Mesenchymal stem cell (in vitro differentiated cells and primary cell): ENCODE measurements around the gene DNAH10.
A peak's percentile ranks its signal among the peaks of the same experiment; 100 is the strongest.

Experiments
- DNase-seq: peaks from one replicate; pipeline ENCODE4 v3.0.0-alpha.2; 2013
- H2AFZ ChIP-seq: one replicate; pipeline ENCODE4 v1.6.1; 2013; ENCODE audit warnings: low read depth, mild to moderate bottlenecking, control low read depth, inconsistent platforms, low read length, moderate library complexity
- H2AK5ac ChIP-seq: 2 replicates; pipeline ENCODE4 v1.6.1; 2013; ENCODE audit warnings: low read length, moderate library complexity, mild to moderate bottlenecking, inconsistent platforms; ENCODE audit not compliant: severe bottlenecking
- H2BK120ac ChIP-seq: one replicate; pipeline ENCODE4 v1.6.1; 2013; ENCODE audit warnings: low read depth, mild to moderate bottlenecking, inconsistent platforms, low read length, moderate library complexity
- H2BK12ac ChIP-seq, 2 experiments: one replicate each; pipeline ENCODE4 v1.6.1; 2013; ENCODE audit warnings: inconsistent platforms in 2 of 2, low read length in 2 of 2, mild to moderate bottlenecking in 2 of 2, moderate library complexity in 2 of 2, control low read depth in 1 of 2
- H2BK15ac ChIP-seq: one replicate; pipeline ENCODE4 v1.6.1; 2013; ENCODE audit warnings: mild to moderate bottlenecking, low read depth, inconsistent platforms; ENCODE audit not compliant: poor library complexity, severe bottlenecking
- H2BK5ac ChIP-seq: 2 replicates; pipeline ENCODE4 v1.6.1; 2013; ENCODE audit warnings: low read depth, mild to moderate bottlenecking, low read length, control low read depth, inconsistent platforms; ENCODE audit not compliant: poor library complexity, severe bottlenecking
- H3K14ac ChIP-seq, 2 experiments: one replicate each; pipeline ENCODE4 v1.6.1; 2013; ENCODE audit warnings: inconsistent platforms in 2 of 2, low read length in 2 of 2, control low read depth in 1 of 2, mild to moderate bottlenecking in 1 of 2, moderate library complexity in 1 of 2
- H3K18ac ChIP-seq, 2 experiments: one replicate each; pipeline ENCODE4 v1.6.1; 2013; ENCODE audit warnings: inconsistent platforms in 2 of 2, low read length in 2 of 2, control low read depth in 1 of 2, low read depth in 1 of 2, mild to moderate bottlenecking in 1 of 2
- H3K23ac ChIP-seq, 2 experiments: one replicate each; pipeline ENCODE4 v1.6.1; 2013; ENCODE audit warnings: inconsistent platforms in 2 of 2, low read length in 2 of 2, mild to moderate bottlenecking in 2 of 2, moderate library complexity in 2 of 2, control low read depth in 1 of 2
- H3K27ac ChIP-seq: 2 replicates; pipeline ENCODE4 v1.5.1; 2013; ENCODE audit warnings: mild to moderate bottlenecking, moderate library complexity, low read length, control low read depth, inconsistent platforms; ENCODE audit not compliant: poor library complexity, severe bottlenecking
- H3K27me3 ChIP-seq, 2 experiments: 2 replicates each; pipeline versions ENCODE4 v1.6.1 to v1.7.0; 2013; ENCODE audit warnings: low read length in 2 of 2, mild to moderate bottlenecking in 2 of 2, moderate library complexity in 2 of 2, control low read depth in 1 of 2, inconsistent platforms in 1 of 2; ENCODE audit not compliant: control insufficient read depth in 1 of 2, insufficient read depth in 1 of 2
- H3K36me3 ChIP-seq, 2 experiments: 2 replicates each; pipeline versions ENCODE4 v1.6.1 to v1.7.0; 2013; ENCODE audit warnings: low read length in 2 of 2, control low read depth in 1 of 2, inconsistent platforms in 1 of 2, low read depth in 1 of 2, mild to moderate bottlenecking in 1 of 2; ENCODE audit not compliant: insufficient read depth in 2 of 2, control insufficient read depth in 1 of 2
- H3K4ac ChIP-seq, 2 experiments: one replicate each; pipeline ENCODE4 v1.6.1; 2013; ENCODE audit warnings: inconsistent platforms in 2 of 2, low read length in 2 of 2, mild to moderate bottlenecking in 2 of 2, moderate library complexity in 2 of 2, control low read depth in 1 of 2, low read depth in 1 of 2
- H3K4me1 ChIP-seq: 2 replicates; pipeline ENCODE4 v1.6.1; 2013; ENCODE audit warnings: low read depth, low read length, control low read depth; ENCODE audit not compliant: control insufficient read depth, insufficient read depth
- H3K4me2 ChIP-seq: 2 replicates; pipeline ENCODE4 v1.6.1; 2013; ENCODE audit warnings: low read length, mild to moderate bottlenecking, inconsistent platforms; ENCODE audit not compliant: poor library complexity, severe bottlenecking
- H3K4me3 ChIP-seq, 2 experiments: 2 replicates each; pipeline versions ENCODE4 v1.5.1 to v1.7.0; 2013; ENCODE audit warnings: low read length in 2 of 2, mild to moderate bottlenecking in 2 of 2, control low read depth in 1 of 2, low read depth in 1 of 2; ENCODE audit not compliant: insufficient read depth in 1 of 2
- H3K79me1 ChIP-seq: replicated peaks from 2 replicates; pipeline ENCODE4 v1.6.1; 2013; ENCODE audit warnings: mild to moderate bottlenecking, control low read depth, low read length, inconsistent platforms; ENCODE audit not compliant: poor library complexity, severe bottlenecking
- H3K9ac ChIP-seq: 2 replicates; pipeline ENCODE4 v1.7.0; 2013; ENCODE audit warnings: mild to moderate bottlenecking, low read length, moderate library complexity
- H3K9me3 ChIP-seq: 2 replicates; pipeline ENCODE4 v1.7.0; 2013; ENCODE audit warnings: mild to moderate bottlenecking, low read length; ENCODE audit not compliant: control insufficient read depth
- H4K8ac ChIP-seq: one replicate; pipeline ENCODE4 v1.6.1; 2013; ENCODE audit warnings: inconsistent platforms, mild to moderate bottlenecking, low read length, moderate library complexity
- H4K91ac ChIP-seq: one replicate; pipeline ENCODE4 v1.6.1; 2013; ENCODE audit warnings: mild to moderate bottlenecking, low read length, inconsistent platforms
- WGBS: methylation state at CpG from one replicate; pipeline ENCODE4 v1.1.7; 2013; ENCODE audit warnings: mixed read lengths; 5-methylcytosine and 5-hydroxymethylcytosine counted together

DNAH10 gene

GRCh38 chr12:123939716-123940626 lies 177.9 kb downstream of the DNAH10 start:
- peaks cover 9% of the 10 kb centered on the region for H3K9me3 ChIP-seq
- H2BK12ac ChIP-seq = no peak overlapping the region
- no peaks in the 10 kb centered on the region for H3K27me3 ChIP-seq
- H4K91ac ChIP-seq = no peak overlapping the region
- no peak overlapping the region for H3K23ac ChIP-seq
- H2AK5ac ChIP-seq = no peak overlapping the region
- peaks cover 66 to 81% of the 10 kb centered on the region in 2 experiments for H3K36me3 ChIP-seq
- no peak overlapping the region for H3K4me3 ChIP-seq
- no peak overlapping the region for H2AFZ ChIP-seq
- no peak overlapping the region for H3K14ac ChIP-seq
- H3K4me1 ChIP-seq = peaks cover 27% of the 10 kb centered on the region
- H2BK15ac ChIP-seq = no peak overlapping the region
- H3K18ac ChIP-seq = no peak overlapping the region
- H3K9ac ChIP-seq = no peak overlapping the region
- no peak overlapping the region for H3K4ac ChIP-seq
- H3K27ac ChIP-seq = no peak overlapping the region
- peaks cover 20% of the 10 kb centered on the region for H3K79me1 ChIP-seq
- no peak overlapping the region for H4K8ac ChIP-seq
- H2BK120ac ChIP-seq = no peak overlapping the region
- H2BK5ac ChIP-seq = no peak overlapping the region
- no peak for DNase-seq
- WGBS = 83% methylated on average over 16 of the region's 16 CpGs
- H3K4me2 ChIP-seq = no peak overlapping the region

GRCh38 chr12:123940627-123940966 lies 178.5 kb downstream of the DNAH10 start:
- no peak overlapping the region for H3K23ac ChIP-seq
- WGBS = 90% methylated on average over 9 of the region's 9 CpGs

GRCh38 chr12:123941000-123941399 lies 178.9 kb downstream of the DNAH10 start:
- H4K8ac ChIP-seq = no peak overlapping the region
- no peak overlapping the region for H3K14ac ChIP-seq
- H3K18ac ChIP-seq = no peak overlapping the region
- no peaks in the 10 kb centered on the region for H3K27me3 ChIP-seq
- H3K4me2 ChIP-seq = no peak overlapping the region
- no peak for DNase-seq
- H3K9me3 ChIP-seq = peaks cover 9% of the 10 kb centered on the region
- H3K9ac ChIP-seq = no peak overlapping the region
- H3K4me1 ChIP-seq = peaks cover 25% of the 10 kb centered on the region
- 94% methylated on average over 9 of the region's 9 CpGs for WGBS
- no peak overlapping the region for H2BK5ac ChIP-seq
- no peak overlapping the region for H2BK12ac ChIP-seq
- no peak overlapping the region for H2AK5ac ChIP-seq
- H4K91ac ChIP-seq = no peak overlapping the region
- no peak overlapping the region for H2BK15ac ChIP-seq
- no peak overlapping the region for H3K27ac ChIP-seq
- no peak overlapping the region for H3K4me3 ChIP-seq
- H3K23ac ChIP-seq = no peak overlapping the region
- peaks cover 69 to 80% of the 10 kb centered on the region in 2 experiments for H3K36me3 ChIP-seq
- H2BK120ac ChIP-seq = no peak overlapping the region
- no peak overlapping the region for H2AFZ ChIP-seq
- no peak overlapping the region for H3K4ac ChIP-seq
- H3K79me1 ChIP-seq = peaks cover 27% of the 10 kb centered on the region

More at GRCh38 chr12:123940627-123940966, 178.5 kb downstream of the DNAH10 start:
- peaks cover 69 to 83% of the 10 kb centered on the region in 2 experiments for H3K36me3 ChIP-seq
- no peak overlapping the region for H4K91ac ChIP-seq
- H3K4ac ChIP-seq = no peak overlapping the region
- H3K27me3 ChIP-seq = no peaks in the 10 kb centered on the region
- H3K14ac ChIP-seq = no peak overlapping the region
- H2BK12ac ChIP-seq = no peak overlapping the region
- peaks cover 25% of the 10 kb centered on the region for H3K4me1 ChIP-seq
- H3K79me1 ChIP-seq = peaks cover 24% of the 10 kb centered on the region
- no peak overlapping the region for H3K18ac ChIP-seq
- H2AFZ ChIP-seq = no peak overlapping the region
- no peak overlapping the region for H2BK15ac ChIP-seq
- H3K9ac ChIP-seq = no peak overlapping the region
- H2BK5ac ChIP-seq = no peak overlapping the region
- peaks cover 9% of the 10 kb centered on the region for H3K9me3 ChIP-seq
- H3K27ac ChIP-seq = no peak overlapping the region
- DNase-seq = no peak
- H2BK120ac ChIP-seq = no peak overlapping the region
- H2AK5ac ChIP-seq = no peak overlapping the region
- H4K8ac ChIP-seq = no peak overlapping the region
- H3K4me2 ChIP-seq = no peak overlapping the region
- H3K4me3 ChIP-seq = no peak overlapping the region

- peaks cover 25% of the 10 kb centered on the region for H3K4me1 ChIP-seq
- no peak overlapping the region for H3K14ac ChIP-seq
- H3K79me1 ChIP-seq = peaks cover 31% of the 10 kb centered on the region
- H2AK5ac ChIP-seq = peak overlapping the region; percentile 8
- H2BK5ac ChIP-seq = no peak overlapping the region
- WGBS = 95% methylated on average over 13 of the region's 13 CpGs
- no peak for DNase-seq
- H3K9ac ChIP-seq = no peak overlapping the region
- H3K27me3 ChIP-seq = no peaks in the 10 kb centered on the region
- H4K8ac ChIP-seq = no peak overlapping the region
- H4K91ac ChIP-seq = no peak overlapping the region
- no peak overlapping the region for H3K4me2 ChIP-seq
- H2BK15ac ChIP-seq = no peak overlapping the region
- H3K4ac ChIP-seq = no peak overlapping the region
- no peak overlapping the region for H2AFZ ChIP-seq
- no peak overlapping the region for H2BK12ac ChIP-seq
- H3K27ac ChIP-seq = peak overlapping the region; percentile 42
- peaks cover 9% of the 10 kb centered on the region for H3K9me3 ChIP-seq
- H3K36me3 ChIP-seq = peaks cover 65 to 72% of the 10 kb centered on the region in 2 experiments
- H2BK120ac ChIP-seq = no peak overlapping the region
- H3K4me3 ChIP-seq = no peak overlapping the region
- H3K23ac ChIP-seq = no peak overlapping the region
- H3K18ac ChIP-seq = no peak overlapping the region
Measured at GRCh38 chr12:123941624-123942237, 179.6 kb downstream of the DNAH10 start.
